Forelimb muscle (tissue), 1 donor: ENCODE measurements around the gene FAM120A. TPM values are rescaled to one million over a fixed set of nuclear protein-coding genes. Genes with fewer than 3 reads are reported as not detected.

ENCODE experiments used
- DNase-seq: peaks from one replicate; pipeline ENCODE4 v3.0.0-alpha.2; 2013; ENCODE audit warnings: low read depth
- polyA plus RNA-seq: library from polyadenylated mRNA; unstranded; fragments of 120-200 nt; gene quantifications from one replicate; pipeline ENCODE4 v1.2.1, GENCODE V29; 2013; ENCODE audit not compliant: insufficient read length

The FAM120A gene
- polyA plus RNA-seq, 1 donor: 56.3 TPM

DNA sequence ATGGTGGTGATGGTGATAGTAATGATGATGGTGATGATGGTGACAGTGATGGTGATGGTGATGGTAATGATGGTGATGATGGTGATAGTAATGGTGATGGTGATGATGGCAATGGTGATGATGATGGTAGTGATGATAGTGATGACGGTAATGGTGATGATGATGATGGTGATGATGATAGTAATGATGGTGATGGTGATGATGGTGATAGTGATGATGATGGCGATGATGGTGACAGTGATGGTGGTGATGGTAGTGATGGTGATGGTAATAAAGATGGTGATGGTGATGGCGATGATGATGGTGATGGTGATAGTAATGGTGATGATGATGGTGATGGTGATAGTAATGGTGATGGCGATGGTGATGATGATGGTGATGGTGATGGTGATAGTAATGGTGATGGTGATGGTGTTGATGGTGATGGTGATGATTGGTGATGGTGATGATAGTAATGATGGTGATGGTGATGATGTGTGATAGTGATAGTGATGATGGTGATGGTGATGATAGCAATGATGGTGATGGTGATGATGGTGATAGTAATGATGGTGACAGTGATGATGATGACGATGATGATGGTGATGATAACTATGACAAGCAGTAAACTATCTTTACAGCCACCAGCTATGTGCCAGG, 163.5 kb downstream of the FAM120A start:
- DNase-seq: no peak

Other genes starting within 250 kb of the FAM120A start
- 34.0 TPM for gene FAM120AOS, start 1.9 kb downstream of the FAM120A start, polyA plus RNA-seq
- 33.5 TPM for gene PHF2, start 124.9 kb downstream of the FAM120A start, polyA plus RNA-seq